Stimulated activated CD8-positive, alpha-beta memory T cell treated with anti-CD3 and anti-CD28 coated beads, Interleukin-15, amount 100 ng/mL, for 4 hours (primary cell): ENCODE data around the gene RPP40.
A peak's percentile ranks its signal among the peaks of the same experiment; 100 is the strongest.
"Not testable (repeated sequence)": the region's sequence is repeated elsewhere in the genome, so short reads cannot be mapped to it uniquely, and the experiment has no call there.

Experiments
- DNase-seq, 2 donors: peaks; one replicate each; pipeline ENCODE4 v3.0.0-alpha.2; 2020; ENCODE audit warnings: low read depth in 2 of 2

Gene RPP40, protein sequence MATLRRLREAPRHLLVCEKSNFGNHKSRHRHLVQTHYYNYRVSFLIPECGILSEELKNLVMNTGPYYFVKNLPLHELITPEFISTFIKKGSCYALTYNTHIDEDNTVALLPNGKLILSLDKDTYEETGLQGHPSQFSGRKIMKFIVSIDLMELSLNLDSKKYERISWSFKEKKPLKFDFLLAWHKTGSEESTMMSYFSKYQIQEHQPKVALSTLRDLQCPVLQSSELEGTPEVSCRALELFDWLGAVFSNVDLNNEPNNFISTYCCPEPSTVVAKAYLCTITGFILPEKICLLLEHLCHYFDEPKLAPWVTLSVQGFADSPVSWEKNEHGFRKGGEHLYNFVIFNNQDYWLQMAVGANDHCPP

GRCh38 chr6:5003604-5004372 is at the start of gene RPP40:
TSS of gene RPP40 (minus strand) at chr6:5004037. CDS start at chr6:5004002, 35 bp downstream.
- DNase-seq = peak; percentile 99

- no peak for DNase-seq
Measured at GRCh38 chr6:5053038-5053437, 49.2 kb upstream of the RPP40 start.

GRCh38 chr6:5051394-5051793 is 47.6 kb upstream of the RPP40 start:
- no peak for DNase-seq

- DNase-seq = no peak
Measured at GRCh38 chr6:5050009-5050408, 46.2 kb upstream of the RPP40 start.

- DNase-seq = no peak
Measured at GRCh38 chr6:5046430-5046829, 42.6 kb upstream of the RPP40 start.

DNA sequence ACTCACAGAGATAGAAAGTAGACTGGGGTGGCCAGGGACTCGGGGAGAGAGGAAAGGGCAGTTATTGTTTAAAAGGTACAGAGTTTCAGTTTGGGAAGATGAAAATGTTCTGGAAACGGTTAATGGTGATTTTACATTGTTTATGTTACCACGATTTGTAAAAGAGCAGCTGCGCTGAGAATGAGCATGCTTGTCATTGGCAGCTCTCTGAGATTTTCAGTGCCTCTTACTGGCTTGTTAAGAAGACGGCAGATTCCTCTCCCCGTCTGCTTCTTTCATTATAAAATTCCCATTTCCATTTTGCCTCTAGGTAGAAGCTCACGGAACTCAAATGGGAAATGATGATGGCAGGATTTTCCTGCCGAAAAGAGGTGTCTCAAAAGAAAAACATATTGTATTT is 41.6 kb upstream of the RPP40 start:
- no peak for DNase-seq

GRCh38 chr6:5044866-5045265 is 41.0 kb upstream of the RPP40 start:
- no peak for DNase-seq

DNA sequence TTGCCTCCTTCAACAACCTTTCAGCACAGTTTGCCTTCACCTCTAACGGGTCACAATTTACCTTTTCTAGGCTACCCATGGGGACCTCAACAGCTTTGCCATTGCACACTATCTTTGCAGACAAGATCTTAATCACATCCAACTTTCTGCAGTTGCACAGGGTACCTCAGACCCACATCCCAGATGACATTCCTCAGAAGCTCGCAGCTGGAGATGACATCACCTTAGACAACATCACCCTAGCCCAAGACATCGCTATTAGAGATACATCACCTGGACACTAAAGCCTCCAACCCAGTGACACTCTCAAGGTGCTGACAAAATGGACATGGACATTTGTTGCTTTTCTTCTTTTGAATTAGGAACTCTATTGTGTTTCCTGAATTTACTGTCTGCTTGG is 38.6 kb upstream of the RPP40 start:
- DNase-seq = no peak

DNA sequence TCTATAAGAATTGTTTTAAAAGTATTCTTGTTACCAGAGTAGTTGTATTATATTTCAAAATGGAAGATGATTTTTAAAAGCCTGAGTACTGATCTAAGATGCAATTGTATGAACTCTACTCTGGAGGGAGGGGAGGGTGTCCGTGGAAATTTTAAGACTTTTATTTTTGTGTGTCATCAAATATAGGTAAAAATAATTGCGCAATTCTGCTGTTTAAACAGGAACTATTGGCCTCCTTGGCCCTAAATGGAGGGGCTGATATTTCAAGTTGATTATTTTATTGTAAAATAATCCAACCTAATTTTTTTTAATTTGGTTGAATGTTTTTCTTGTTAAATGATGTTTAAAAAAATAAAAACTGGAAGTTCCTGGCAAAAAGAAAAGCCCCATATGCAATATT is 38.1 kb upstream of the RPP40 start:
- no peak for DNase-seq

DNA sequence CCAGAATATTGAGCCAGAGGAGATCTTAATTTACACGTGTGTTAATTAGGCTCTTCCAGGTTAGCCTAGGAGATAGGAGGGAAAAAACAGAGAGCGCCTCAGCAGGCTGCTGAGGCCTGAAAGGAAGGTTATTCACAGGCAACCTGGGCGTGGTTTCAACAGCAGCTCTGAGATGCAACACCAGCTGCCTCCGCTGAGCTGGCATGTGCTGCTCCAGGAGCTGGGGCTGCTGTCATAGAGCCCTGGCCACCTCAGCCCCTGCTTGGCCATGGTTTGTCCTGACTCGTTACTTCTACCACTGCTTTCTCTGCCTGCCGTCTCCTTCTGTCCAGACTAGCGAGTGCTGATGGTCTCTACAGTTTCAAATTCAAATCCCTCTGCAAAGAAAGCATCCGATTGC is 32.4 kb upstream of the RPP40 start:
- DNase-seq = no peak

GRCh38 chr6:5034736-5035135 is 30.9 kb upstream of the RPP40 start:
- DNase-seq = no peak

DNA sequence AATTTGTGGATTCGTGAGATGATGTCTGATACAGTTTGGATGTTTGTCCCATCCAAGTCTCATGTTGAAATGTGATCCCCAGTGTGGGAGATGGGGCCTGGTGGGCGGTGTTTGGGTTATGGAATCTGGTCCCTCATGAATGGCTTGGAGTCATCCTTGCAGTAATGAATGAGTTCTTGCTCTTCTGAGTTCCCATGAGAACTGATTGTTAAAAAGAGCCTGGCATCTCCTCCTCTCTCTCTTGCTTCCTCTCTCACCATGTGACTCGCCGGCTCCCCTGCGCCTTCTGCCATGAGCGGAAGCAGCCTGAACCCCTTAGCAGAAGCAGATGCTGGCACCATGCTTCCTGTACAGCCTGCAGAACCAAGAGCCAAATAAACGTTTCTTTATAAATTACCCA is 30.5 kb upstream of the RPP40 start:
- no peak for DNase-seq

GRCh38 chr6:5033214-5033904 is 29.5 kb upstream of the RPP40 start:
- not testable (repeated sequence) for DNase-seq

GRCh38 chr6:5032706-5033105 is 28.9 kb upstream of the RPP40 start:
- not testable (repeated sequence) for DNase-seq

DNA sequence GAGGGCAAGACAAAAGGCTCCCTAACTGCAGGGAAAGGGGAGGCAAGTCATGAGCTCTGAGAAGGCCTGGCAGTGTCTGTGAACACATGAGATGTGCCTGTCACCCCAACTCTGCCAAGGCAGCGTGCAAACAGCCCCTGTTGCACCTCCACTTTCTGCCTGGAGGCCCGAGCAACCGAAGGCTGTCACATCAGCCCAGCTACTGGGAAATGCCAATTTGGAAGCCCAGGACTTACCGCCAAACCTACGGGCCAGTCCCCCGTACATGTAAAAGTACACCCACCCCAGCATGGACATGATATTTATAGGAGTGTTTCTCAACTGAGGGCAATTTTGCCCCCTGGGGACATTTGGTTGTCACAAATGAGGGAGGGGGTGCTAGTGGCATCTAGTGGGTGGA is 27.3 kb upstream of the RPP40 start:
- DNase-seq = no peak

GRCh38 chr6:5030596-5031136 is 26.8 kb upstream of the RPP40 start:
- DNase-seq = peak; percentile 13 to 54

DNA sequence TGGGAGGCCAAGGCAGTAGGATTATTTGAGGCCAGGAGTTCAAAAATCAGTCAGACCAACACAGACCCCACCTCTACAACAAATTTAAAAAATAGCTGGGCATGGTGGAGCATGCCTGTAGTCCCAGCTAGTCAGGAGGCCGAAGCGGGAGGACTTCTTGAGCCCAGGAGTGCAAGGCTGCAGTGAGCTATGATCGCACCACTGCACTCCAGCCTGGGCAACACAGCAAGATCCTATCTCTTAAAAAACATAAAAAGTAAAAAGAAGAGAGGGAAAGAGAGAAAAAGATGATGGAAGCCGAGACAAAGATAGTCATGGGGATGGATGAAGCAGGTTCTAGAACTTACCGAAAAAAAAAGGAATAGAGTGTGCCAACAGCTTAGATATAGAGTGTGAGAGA is 25.8 kb upstream of the RPP40 start:
- DNase-seq = no peak

GRCh38 chr6:5028921-5029320 is 25.1 kb upstream of the RPP40 start:
- DNase-seq = no peak

DNA sequence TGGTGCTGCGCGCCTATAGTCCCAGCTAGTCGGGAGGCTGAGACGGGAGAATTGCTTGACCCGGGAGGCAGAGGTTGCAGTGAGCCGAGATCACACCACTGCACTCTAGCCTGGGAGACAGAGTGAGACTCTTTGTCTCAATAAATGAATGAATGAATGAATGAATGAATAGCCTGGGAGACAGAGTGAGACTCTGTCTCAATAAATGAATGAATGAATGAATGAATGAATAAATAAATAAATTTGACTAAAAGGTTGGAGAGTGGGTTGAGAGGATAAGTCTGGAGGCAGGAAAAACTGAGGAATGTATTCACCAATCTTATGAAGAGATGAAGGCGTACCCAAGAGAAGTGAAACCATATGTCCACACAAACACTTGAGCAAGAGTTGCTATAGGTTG is 24.5 kb upstream of the RPP40 start:
- no peak for DNase-seq

DNA sequence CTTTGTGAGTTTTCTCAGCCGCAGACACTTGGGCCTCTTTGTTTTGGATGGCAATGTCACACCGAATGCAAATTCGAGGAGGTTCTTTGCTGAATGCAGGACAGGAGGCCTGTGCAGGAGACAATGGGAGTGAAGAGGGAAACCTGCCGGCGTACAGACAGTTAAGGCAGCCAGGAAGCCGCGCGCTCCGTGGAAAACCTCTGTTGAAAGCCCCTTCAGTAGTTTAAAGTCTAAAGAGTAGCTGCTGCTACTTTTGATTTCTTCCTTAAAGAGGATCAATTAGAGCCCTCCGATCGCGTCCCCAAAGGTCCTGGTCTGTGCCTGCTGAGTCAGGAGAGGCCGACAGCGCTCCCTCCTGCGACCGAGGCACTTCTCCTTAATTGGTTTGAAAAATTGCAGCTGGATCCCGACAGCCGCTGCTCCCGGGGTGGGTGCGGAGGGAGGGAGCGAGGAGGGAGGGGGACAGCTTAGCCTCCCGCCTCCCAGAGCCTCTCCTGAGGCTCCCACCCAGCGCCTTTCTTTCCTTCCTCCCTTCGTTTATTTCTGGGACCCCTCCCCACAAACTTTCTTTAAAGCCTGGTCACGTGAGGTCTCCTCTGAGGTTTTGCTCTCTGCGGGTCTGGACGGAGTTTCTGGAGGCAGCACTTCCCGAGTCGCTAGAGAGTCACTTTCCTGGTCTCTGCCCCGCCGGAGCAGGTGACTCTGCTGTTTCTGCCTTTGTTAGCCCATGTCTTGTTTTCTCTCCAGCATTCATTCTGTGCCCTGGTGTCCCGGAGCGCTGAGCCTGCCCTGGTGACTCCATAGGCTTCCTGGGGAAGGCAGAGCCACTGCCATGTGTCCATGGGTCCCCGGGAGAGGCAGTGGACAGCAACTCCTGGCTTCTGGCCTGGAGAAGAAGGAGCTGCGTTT is 22.3 kb upstream of the RPP40 start:
- no peak for DNase-seq

DNA sequence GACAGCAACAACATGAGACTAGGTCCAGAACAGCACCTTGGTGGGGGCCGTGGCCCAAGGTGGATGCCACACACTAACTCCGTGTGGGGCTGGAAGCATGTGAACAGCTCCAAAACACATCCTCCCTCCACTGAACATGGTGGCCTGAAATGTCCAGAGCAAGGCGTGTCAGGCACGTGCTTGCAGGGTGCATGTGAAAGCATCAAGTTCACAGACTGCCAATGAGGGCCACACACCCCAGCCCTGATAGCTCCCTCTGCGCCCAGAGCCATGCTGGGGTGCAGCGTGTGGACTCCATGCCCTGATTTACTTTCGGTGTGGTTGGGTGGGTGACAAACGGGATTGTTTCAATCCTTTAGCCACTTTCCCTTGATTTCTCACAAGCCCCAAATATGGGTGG is 20.1 kb upstream of the RPP40 start:
- no peak for DNase-seq
